Natural killer cell (primary cell): Measurements from ENCODE around the gene CCDC12. TPM values are rescaled to one million over a fixed set of nuclear protein-coding genes. Genes with fewer than 3 reads are reported as not detected.

ENCODE experiments used
- ATAC-seq, 3 donors: fragments of 150-1000 bp in 2 of 3; fragments of 200-7000 bp in 1 of 3; cut with Tn5 transposase; 1 replicate in 1 of 3; 2 replicates in 2 of 3; pipeline ENCODE4 v1.10.0; 2021; ENCODE audit warnings: mild to moderate bottlenecking in 2 of 3, moderate library complexity in 2 of 3
- DNase-seq, 2 donors: peaks; one replicate each; pipeline versions ENCODE4 v3.0.0 to v3.0.0-alpha.2; 2013 to 2021; ENCODE audit warnings: mixed read lengths in 1 of 2
- H3K27ac ChIP-seq: one replicate; pipeline ENCODE4 v1.5.1; 2013; ENCODE audit warnings: mild to moderate bottlenecking, low read length
- H3K27me3 ChIP-seq: one replicate; pipeline ENCODE4 v1.6.1; 2013; ENCODE audit warnings: low read length; ENCODE audit not compliant: control insufficient read depth, insufficient read depth
- H3K36me3 ChIP-seq: one replicate; pipeline ENCODE4 v1.6.1; 2013; ENCODE audit warnings: low read length; ENCODE audit not compliant: control insufficient read depth, insufficient read depth
- H3K4me1 ChIP-seq: one replicate; pipeline ENCODE4 v1.6.1; 2013; ENCODE audit warnings: low read length; ENCODE audit not compliant: control insufficient read depth, insufficient read depth
- H3K4me3 ChIP-seq: one replicate; pipeline ENCODE4 v1.5.1; 2013; ENCODE audit warnings: low read length
- H3K9me3 ChIP-seq: one replicate; pipeline ENCODE4 v1.6.1; 2013; ENCODE audit warnings: low read length; ENCODE audit not compliant: control insufficient read depth, insufficient read depth
- H3K27ac Mint-ChIP-seq, 2 donors: one replicate each; pipeline ENCODE4 v1.8.0; 2022; ENCODE audit warnings: mild to moderate bottlenecking in 2 of 2, mixed read lengths in 2 of 2, moderate library complexity in 1 of 2
- H3K27me3 Mint-ChIP-seq, 2 donors: one replicate each; pipeline ENCODE4 v1.8.0; 2022; ENCODE audit warnings: low read depth in 2 of 2, mixed read lengths in 2 of 2
- H3K36me3 Mint-ChIP-seq: one replicate; pipeline ENCODE4 v1.8.0; 2022; ENCODE audit warnings: mixed read lengths
- H3K4me1 Mint-ChIP-seq, 2 donors: one replicate each; pipeline ENCODE4 v1.8.0; 2022; ENCODE audit warnings: mixed read lengths in 2 of 2
- H3K4me3 Mint-ChIP-seq: one replicate; pipeline ENCODE4 v1.8.0; 2022; ENCODE audit warnings: mild to moderate bottlenecking, moderate library complexity, mixed read lengths
- H3K9me3 Mint-ChIP-seq, 2 donors: one replicate each; pipeline ENCODE4 v1.8.0; 2022; ENCODE audit warnings: mixed read lengths in 2 of 2
- WGBS: methylation state at CpG from one replicate; pipeline ENCODE4 v1.1.7; 2013; ENCODE audit warnings: missing lambda C conversion rate; ENCODE audit not compliant: insufficient coverage; 5-methylcytosine and 5-hydroxymethylcytosine counted together
- intact Hi-C: fragments of 100-400 bp; cut with micrococcal nuclease; formaldehyde crosslinking; loops from one replicate; pipeline ENCODE4 v1.14.2; 2022
- total RNA-seq, 4 donors: library from RNA; stranded (reverse); fragments of 120-200 nt in 1 of 4; gene quantifications; one replicate each; pipeline versions ENCODE4 v1.2.3 to v1.2.4, GENCODE V29; 2013 to 2022
- TF ChIP-seq, protein P1 (sequence below): fragments of 200-600 bp; IDR thresholded peaks from one replicate; pipeline ENCODE4 v1.8.0; 2022; ENCODE audit warnings: antibody characterized with exemption

CCDC12 gene
- total RNA-seq, 3 donors from 2014 or later (not counting 1 experiment from before 2014, with no cell fraction given): 104 to 114 (median 111) TPM

DNA sequence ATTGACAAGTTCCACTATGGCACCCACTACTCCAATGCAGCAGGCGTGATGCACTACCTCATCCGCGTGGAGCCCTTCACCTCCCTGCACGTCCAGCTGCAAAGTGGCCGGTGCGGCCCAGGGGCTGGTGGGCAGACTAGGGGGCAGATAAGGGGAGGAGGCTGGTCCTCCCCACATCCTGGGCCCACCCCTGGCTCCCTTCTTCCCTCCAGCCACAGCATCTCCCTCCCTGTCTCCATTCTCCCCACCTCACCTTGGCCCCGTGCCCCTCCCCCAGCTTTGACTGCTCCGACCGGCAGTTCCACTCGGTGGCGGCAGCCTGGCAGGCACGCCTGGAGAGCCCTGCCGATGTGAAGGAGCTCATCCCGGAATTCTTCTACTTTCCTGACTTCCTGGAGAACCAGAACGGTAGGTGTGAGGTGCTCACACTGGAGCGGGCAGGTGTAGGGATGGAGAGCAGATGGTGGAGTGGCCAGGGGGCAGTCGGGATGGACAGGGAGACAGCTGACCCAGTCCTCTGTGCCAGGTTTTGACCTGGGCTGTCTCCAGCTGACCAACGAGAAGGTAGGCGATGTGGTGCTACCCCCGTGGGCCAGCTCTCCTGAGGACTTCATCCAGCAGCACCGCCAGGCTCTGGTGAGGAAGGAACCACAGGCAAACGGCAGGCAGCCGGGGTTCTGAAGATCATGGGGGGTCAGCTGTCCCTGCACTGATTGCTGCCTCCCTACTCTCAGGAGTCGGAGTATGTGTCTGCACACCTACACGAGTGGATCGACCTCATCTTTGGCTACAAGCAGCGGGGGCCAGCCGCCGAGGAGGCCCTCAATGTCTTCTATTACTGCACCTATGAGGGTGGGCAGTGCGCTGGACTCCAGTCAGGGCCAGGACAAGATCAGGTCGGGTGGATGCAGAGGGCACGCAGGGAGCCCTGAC lies 28.9 kb upstream of the CCDC12 start:
- Mint-ChIP-seq H3K36me3 (no peaks in the 10 kb centered on the region), H3K9me3 (no peaks in the 10 kb centered on the region), H3K4me1 (peaks cover 18 to 21% of the 10 kb centered on the region in 2 donors), H3K27ac (peak overlapping the region; percentile 23 to 47), H3K27me3 (no peaks in the 10 kb centered on the region), H3K4me3 (no peak overlapping the region)
- Histone ChIP-seq H3K27me3 (no peaks in the 10 kb centered on the region), H3K4me1 (peaks cover 32% of the 10 kb centered on the region), H3K27ac (no peak overlapping the region), H3K4me3 (no peak overlapping the region), H3K36me3 (peaks cover 81% of the 10 kb centered on the region), H3K9me3 (no peaks in the 10 kb centered on the region)
- TF ChIP-seq, protein P1, sequence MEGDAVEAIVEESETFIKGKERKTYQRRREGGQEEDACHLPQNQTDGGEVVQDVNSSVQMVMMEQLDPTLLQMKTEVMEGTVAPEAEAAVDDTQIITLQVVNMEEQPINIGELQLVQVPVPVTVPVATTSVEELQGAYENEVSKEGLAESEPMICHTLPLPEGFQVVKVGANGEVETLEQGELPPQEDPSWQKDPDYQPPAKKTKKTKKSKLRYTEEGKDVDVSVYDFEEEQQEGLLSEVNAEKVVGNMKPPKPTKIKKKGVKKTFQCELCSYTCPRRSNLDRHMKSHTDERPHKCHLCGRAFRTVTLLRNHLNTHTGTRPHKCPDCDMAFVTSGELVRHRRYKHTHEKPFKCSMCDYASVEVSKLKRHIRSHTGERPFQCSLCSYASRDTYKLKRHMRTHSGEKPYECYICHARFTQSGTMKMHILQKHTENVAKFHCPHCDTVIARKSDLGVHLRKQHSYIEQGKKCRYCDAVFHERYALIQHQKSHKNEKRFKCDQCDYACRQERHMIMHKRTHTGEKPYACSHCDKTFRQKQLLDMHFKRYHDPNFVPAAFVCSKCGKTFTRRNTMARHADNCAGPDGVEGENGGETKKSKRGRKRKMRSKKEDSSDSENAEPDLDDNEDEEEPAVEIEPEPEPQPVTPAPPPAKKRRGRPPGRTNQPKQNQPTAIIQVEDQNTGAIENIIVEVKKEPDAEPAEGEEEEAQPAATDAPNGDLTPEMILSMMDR: no peak
- DNase-seq (peak in 1 of 2 donors; percentile 13), ATAC-seq (no peak)
- 93% methylated on average over 32 of the region's 32 CpGs for WGBS
- intact Hi-C loops: no loop called here

DNA sequence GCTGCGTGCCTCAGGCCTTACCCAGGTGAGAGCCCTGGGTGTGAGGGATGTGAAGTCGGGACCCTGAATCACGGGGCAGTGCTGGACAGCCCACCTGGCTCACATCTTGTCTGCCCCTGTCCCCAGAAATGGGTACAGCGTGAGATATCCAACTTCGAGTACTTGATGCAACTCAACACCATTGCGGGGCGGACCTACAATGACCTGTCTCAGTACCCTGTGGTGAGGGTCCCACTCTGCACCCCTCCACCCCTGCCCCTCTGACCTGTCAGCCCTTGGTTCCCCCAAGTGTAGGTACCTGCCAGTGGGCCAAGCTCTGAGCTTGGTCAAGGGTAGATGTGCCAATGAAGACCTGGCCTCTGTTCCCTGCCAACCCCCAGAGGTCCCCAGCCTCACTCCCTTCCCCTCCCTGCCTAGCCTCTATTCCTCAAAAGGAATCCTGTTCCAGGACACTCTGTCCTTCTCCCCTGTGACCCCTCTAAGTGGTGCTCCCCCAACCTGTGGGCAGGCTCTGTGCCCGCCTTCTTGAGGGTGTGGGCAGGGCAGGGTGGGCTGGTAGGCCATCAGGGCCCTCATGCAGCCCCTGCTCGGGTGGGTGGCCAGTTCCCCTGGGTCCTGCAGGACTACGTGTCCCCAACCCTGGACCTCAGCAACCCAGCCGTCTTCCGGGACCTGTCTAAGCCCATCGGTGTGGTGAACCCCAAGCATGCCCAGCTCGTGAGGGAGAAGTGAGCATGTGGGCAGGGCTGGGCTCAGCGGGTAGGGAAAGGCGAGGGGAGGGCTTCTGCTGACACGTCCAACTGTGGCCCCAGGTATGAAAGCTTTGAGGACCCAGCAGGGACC lies 28.0 kb upstream of the CCDC12 start:
- H3K9me3 Mint-ChIP-seq: no peaks in the 10 kb centered on the region
- Histone ChIP-seq H3K27me3 (no peaks in the 10 kb centered on the region), H3K4me3 (no peak overlapping the region), H3K27ac (no peak overlapping the region), H3K36me3 (peaks cover 90% of the 10 kb centered on the region), H3K4me1 (peaks cover 27% of the 10 kb centered on the region), H3K9me3 (no peaks in the 10 kb centered on the region)
- no peak for DNase-seq
- intact Hi-C loops: no loop called here
- H3K27me3 Mint-ChIP-seq: no peaks in the 10 kb centered on the region
- ATAC-seq: no peak
- no peak overlapping the region for H3K27ac Mint-ChIP-seq
- 97% methylated on average over 17 of the region's 17 CpGs for whole genome bisulfite sequencing
- H3K4me3 Mint-ChIP-seq: no peak overlapping the region
- peaks cover 16 to 19% of the 10 kb centered on the region in 2 donors for H3K4me1 Mint-ChIP-seq
- H3K36me3 Mint-ChIP-seq: no peaks in the 10 kb centered on the region
- TF ChIP-seq, protein P1: no peak

DNA sequence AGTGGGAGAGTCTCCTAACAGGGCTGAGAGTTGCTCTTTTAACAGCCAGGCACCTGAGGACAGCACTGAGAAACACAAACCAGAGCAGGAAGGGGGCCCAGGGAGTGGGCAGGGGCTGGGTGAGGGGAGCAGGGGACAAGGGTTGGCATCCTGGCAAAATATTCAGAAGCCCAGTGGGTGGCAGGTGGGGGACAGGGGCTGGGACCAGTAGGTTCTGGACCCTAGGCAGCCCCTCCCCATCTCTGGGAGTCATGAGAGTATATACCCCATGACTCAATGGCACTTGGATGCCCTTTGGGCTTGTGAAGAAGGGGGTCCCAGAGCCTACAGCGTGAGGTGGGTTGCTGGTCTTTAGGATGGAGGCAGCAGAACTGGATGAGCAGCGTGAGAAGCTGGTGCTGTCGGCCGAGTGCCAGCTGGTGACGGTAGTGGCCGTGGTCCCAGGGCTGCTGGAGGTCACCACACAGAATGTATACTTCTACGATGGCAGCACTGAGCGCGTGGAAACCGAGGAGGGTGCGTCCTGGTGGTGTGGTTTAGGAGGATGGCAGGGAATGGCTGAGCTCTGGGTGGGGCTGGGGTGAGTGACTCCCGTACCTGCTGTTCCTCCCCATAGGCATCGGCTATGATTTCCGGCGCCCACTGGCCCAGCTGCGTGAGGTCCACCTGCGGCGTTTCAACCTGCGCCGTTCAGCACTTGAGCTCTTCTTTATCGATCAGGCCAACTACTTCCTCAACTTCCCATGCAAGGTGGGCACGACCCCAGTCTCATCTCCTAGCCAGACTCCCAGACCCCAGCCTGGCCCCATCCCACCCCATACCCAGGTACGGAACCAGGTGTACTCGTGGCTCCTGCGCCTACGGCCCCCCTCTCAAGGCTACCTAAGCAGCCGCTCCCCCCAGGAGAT lies 27.2 kb upstream of the CCDC12 start:
- Mint-ChIP-seq H3K9me3 (no peaks in the 10 kb centered on the region), H3K4me1 (peaks cover 16 to 19% of the 10 kb centered on the region in 2 donors), H3K4me3 (no peak overlapping the region), H3K27ac (no peak overlapping the region), H3K36me3 (no peaks in the 10 kb centered on the region), H3K27me3 (no peaks in the 10 kb centered on the region)
- intact Hi-C loops: no loop called here
- ATAC-seq: no peak
- Histone ChIP-seq H3K9me3 (no peaks in the 10 kb centered on the region), H3K27me3 (no peaks in the 10 kb centered on the region), H3K4me3 (no peak overlapping the region), H3K36me3 (peaks cover 98% of the 10 kb centered on the region), H3K27ac (no peak overlapping the region), H3K4me1 (peaks cover 21% of the 10 kb centered on the region)
- TF ChIP-seq, protein P1: no peak
- WGBS: 97% methylated on average over 27 of the region's 27 CpGs
- no peak for DNase-seq
